Ectodermal cell (in vitro differentiated cells): Measurements from ENCODE around the gene MYRFL.

Experiments
- H3K27ac ChIP-seq: 2 replicates; pipeline ENCODE4 v1.7.0; 2013; ENCODE audit warnings: mild to moderate bottlenecking, low read depth, low read length; ENCODE audit not compliant: insufficient read depth, poor library complexity, severe bottlenecking
- H3K27me3 ChIP-seq: 2 replicates; pipeline ENCODE4 v1.7.0; 2013; ENCODE audit warnings: mild to moderate bottlenecking, low read length; ENCODE audit not compliant: insufficient read depth, control insufficient read depth, poor library complexity, severe bottlenecking
- H3K36me3 ChIP-seq: one replicate; pipeline ENCODE4 v1.7.0; 2013; ENCODE audit warnings: low read length; ENCODE audit not compliant: control insufficient read depth, insufficient read depth
- H3K4me1 ChIP-seq: one replicate; pipeline ENCODE4 v1.7.0; 2013; ENCODE audit warnings: low read length; ENCODE audit not compliant: control insufficient read depth, insufficient read depth
- H3K4me3 ChIP-seq: 2 replicates; pipeline ENCODE4 v1.7.0; 2013; ENCODE audit warnings: low read depth, low read length, control low read depth; ENCODE audit not compliant: insufficient read depth
- H3K9me3 ChIP-seq: 2 replicates; pipeline ENCODE4 v1.7.0; 2013; ENCODE audit warnings: mild to moderate bottlenecking, low read length, moderate library complexity; ENCODE audit not compliant: control insufficient read depth
- WGBS, 2 experiments: methylation state at CpG; one replicate each; pipeline ENCODE4 v1.1.7; 2013; ENCODE audit warnings: missing lambda C conversion rate in 2 of 2; 5-methylcytosine and 5-hydroxymethylcytosine counted together

MYRFL gene

GRCh38 chr12:70007687-70008086 lies 182.7 kb downstream of the MYRFL start:
- H3K4me3 ChIP-seq = no peak overlapping the region
- no peak overlapping the region for H3K27ac ChIP-seq
- no peaks in the 10 kb centered on the region for H3K36me3 ChIP-seq
- no peaks in the 10 kb centered on the region for H3K9me3 ChIP-seq
- 92 to 96% methylated on average over 2 of the region's 2 CpGs for WGBS, 2 experiments
- no peaks in the 10 kb centered on the region for H3K4me1 ChIP-seq
- no peaks in the 10 kb centered on the region for H3K27me3 ChIP-seq
